ENCODE measurements around the gene MED8.

MED8 gene

GRCh38 chr1:43363283-43363934, 26.2 kb downstream of the MED8 start:
- TF ChIP-seq CTCF (conservative IDR thresholded peaks at IDR 0.05; ENCODE audit: control insufficient read depth, insufficient read depth, low read depth, low read length) = no peak
- H3K4me3 ChIP-seq (ENCODE audit: control insufficient read depth, low read depth, low read length) = no peak overlapping the region
- DNase-seq (ENCODE audit: low read depth) = peak; percentile 58

GRCh38 chr1:43360616-43361015, 29.0 kb downstream of the MED8 start:
- no peak for DNase-seq (ENCODE audit: low read depth)
- peak overlapping the region; percentile 82 for H3K4me3 ChIP-seq (ENCODE audit: control insufficient read depth, low read depth, low read length)
- no peak for TF ChIP-seq CTCF (conservative IDR thresholded peaks at IDR 0.05; ENCODE audit: control insufficient read depth, insufficient read depth, low read depth, low read length)

- H3K4me3 ChIP-seq (ENCODE audit: control insufficient read depth, low read depth, low read length) = peak overlapping the region; percentile 82
- no peak for TF ChIP-seq CTCF (conservative IDR thresholded peaks at IDR 0.05; ENCODE audit: control insufficient read depth, insufficient read depth, low read depth, low read length)
- DNase-seq (ENCODE audit: low read depth) = no peak
Measured at GRCh38 chr1:43359696-43360095, 29.9 kb downstream of the MED8 start.

GRCh38 chr1:43358746-43359693, 30.6 kb downstream of the MED8 start, which contains the start of gene CDC20:
Gene CDC20 (plus strand): TSS chr1:43358981. CDS start chr1:43359216, 235 bp downstream.
- peak within 1 kb of the TSS; percentile 82 for H3K4me3 ChIP-seq (ENCODE audit: control insufficient read depth, low read depth, low read length)
- peak; percentile 95 for DNase-seq (ENCODE audit: low read depth)
- no peak for TF ChIP-seq CTCF (conservative IDR thresholded peaks at IDR 0.05; ENCODE audit: control insufficient read depth, insufficient read depth, low read depth, low read length)

- peak; percentile 59 for DNase-seq (ENCODE audit: low read depth)
Measured at GRCh38 chr1:43358121-43358745, 31.4 kb downstream of the MED8 start.

More at GRCh38 chr1:43358121-43358745, 31.4 kb downstream of the MED8 start:
- TF ChIP-seq CTCF (conservative IDR thresholded peaks at IDR 0.05; ENCODE audit: control insufficient read depth, insufficient read depth, low read depth, low read length) = peak; percentile 44
- peak overlapping the region; percentile 82 for H3K4me3 ChIP-seq (ENCODE audit: control insufficient read depth, low read depth, low read length)

Measured in fibroblast of mammary gland (primary cell).